GM12892 (cell line): Measurements from ENCODE around the gene HTT.
"Not testable (repeated sequence)": the region's sequence is repeated elsewhere in the genome, so short reads cannot be mapped to it uniquely, and the experiment has no call there.

Experiments
- DNase-seq: peaks from one replicate; pipeline ENCODE4 v3.0.0; 2011; ENCODE audit not compliant: insufficient read length
- FAIRE-seq: peaks from 2 replicates; lab custom pipeline; 2011; peaks lifted over from hg19 to GRCh38; lab: Jason Lieb, UNC
- POLR2A ChIP-seq: IDR thresholded peaks from 2 replicates; pipeline ENCODE4 v1.6.1; 2011; ENCODE audit warnings: low read depth, low read length, control low read depth
- POLR2AphosphoS5 ChIP-seq: IDR thresholded peaks from 2 replicates; pipeline ENCODE4 v1.6.1; 2011; ENCODE audit warnings: low read depth, low read length, control low read depth
- TAF1 ChIP-seq: IDR thresholded peaks from 2 replicates; pipeline ENCODE4 v1.6.1; 2011; ENCODE audit warnings: low read depth, mild to moderate bottlenecking, control low read depth, low read length, borderline replicate concordance

Gene HTT

DNA sequence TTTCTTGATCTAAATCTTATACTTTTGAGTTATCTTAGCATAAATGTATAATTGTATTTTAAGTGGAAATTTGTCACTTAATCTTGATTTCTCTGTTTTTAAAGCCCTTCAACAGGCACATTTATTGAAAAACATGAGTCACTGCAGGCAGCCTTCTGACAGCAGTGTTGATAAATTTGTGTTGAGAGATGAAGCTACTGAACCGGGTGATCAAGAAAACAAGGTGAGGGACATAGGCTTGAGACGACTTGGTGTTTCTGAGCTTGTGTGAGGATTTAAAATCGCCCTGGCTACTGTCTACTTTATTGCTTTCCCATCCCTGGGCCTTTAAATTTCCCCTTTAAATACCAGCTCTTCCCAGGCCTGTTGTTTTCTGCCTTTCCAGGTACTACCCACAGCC lies 55.7 kb downstream of the HTT start:
- TF ChIP-seq POLR2AphosphoS5 (no peak), TAF1 (no peak), POLR2A (no peak)
- DNase-seq, result no peak
- no peak for FAIRE-seq

GRCh38 chr4:3130826-3131225 lies 56.3 kb downstream of the HTT start:
- FAIRE-seq, result no peak
- TF ChIP-seq POLR2A (no peak), TAF1 (no peak), POLR2AphosphoS5 (no peak)
- no peak for DNase-seq

- DNase-seq (no peak), FAIRE-seq (no peak)
- no peak for TF ChIP-seq TAF1
- TF ChIP-seq POLR2A, result no peak
- no peak for TF ChIP-seq POLR2AphosphoS5
Observed at GRCh38 chr4:3134201-3134600, 59.7 kb downstream of the HTT start.

GRCh38 chr4:3135155-3136011 lies 60.9 kb downstream of the HTT start:
- DNase-seq (no peak), FAIRE-seq (no peak)
- no peak for TF ChIP-seq POLR2AphosphoS5
- no peak for TF ChIP-seq TAF1
- TF ChIP-seq POLR2A, result no peak

DNA sequence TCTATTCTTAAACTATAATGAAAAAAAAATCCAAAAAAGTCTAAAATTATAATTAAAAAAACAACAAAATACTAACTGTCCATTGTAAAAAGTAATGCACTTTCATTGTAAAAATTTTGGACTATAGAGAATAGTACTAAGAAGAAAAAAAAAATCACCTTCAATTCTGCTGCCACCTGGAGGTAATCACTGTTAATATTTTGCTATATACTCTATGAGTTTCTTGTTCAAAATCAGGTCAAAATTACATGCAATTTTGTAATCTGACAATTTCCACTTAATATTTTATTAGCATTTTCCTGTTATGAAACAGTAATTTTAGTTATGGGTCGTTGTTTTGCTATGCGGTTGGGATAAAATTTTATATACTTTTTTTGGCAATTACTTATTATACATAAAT lies 62.0 kb downstream of the HTT start:
- DNase-seq (no peak), FAIRE-seq (no peak)
- TF ChIP-seq POLR2AphosphoS5, result no peak
- no peak for TF ChIP-seq POLR2A

DNA sequence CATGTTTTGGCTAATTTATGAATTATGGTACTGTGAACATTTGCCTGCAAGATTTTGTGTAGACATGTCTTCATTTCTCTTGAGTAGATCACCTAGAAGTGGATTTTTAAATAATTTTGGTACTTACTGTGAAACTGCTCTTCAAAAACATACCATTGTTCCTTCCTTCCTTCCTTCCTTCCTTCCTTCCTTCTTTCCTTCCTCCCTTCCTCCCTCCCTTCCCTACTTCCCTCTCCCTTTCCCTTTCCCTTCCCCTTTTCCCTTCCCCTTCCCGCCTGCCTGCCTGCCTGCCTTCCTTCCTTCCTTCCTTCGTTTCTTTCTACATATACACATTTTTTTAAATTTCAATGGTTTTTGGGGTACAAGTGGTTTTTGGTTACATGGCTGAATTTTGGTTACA lies 63.4 kb downstream of the HTT start:
- FAIRE-seq (no peak), DNase-seq (no peak)
- no peak for TF ChIP-seq POLR2AphosphoS5
- no peak for TF ChIP-seq POLR2A
- TF ChIP-seq TAF1, result no peak

DNA sequence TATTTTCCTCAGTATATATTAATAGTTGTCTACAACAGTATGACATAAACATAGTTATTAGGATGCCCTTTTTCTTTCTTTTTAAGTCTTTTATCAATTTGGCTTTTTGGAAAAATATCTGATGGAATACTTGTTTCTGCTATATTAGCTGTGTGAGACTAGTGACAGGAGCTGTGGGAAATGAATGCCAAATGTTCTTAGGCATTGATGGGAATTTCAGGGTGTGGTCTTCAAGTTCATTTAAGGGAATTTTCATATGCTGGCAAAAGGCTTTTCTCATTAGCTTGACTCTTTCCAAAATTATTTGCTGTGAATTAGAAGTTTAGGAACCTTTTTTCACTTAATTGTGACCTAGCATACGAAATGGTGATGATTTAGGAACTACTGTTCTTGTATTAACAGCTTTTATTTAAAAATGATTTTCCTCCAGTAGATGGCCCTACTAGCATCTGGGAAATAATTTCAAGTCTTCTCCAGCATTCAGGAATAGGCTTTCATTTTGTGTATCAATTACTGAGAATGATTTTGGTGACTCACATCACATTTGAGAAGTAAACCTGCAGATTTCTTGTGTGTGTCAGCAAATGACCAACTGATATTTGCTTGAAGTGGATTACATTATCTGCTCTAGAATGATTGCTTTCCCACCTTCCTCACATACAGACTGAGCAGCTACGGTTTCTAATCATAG lies 70.9 kb downstream of the HTT start:
- no peak for FAIRE-seq
- no peak for DNase-seq

DNA sequence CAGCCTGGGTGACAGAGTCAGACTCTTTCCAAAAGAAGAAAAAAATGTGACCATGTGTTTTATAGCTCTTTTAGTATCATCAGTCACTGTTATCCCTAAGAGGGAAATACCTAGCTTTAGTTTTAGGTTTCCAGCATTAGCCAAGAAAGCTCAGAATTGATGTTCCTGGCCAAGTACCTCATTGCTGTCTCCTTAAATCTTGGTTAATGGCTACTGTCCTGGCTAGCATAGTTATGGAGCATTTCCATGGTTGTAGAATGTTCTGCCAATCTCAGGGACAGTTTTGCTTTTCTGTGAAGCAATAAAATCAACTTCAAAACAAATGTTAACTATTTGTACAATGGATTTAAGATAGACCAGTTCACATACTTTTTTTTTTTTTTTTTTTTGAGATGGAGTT lies 74.4 kb downstream of the HTT start:
- DNase-seq (no peak), FAIRE-seq (no peak)
- TF ChIP-seq POLR2A (no peak), TAF1 (no peak), POLR2AphosphoS5 (no peak)

More for the DNA sequence above, 70.9 kb downstream of the HTT start:
- no peak for TF ChIP-seq TAF1
- no peak for TF ChIP-seq POLR2A
- TF ChIP-seq POLR2AphosphoS5, result no peak

DNA sequence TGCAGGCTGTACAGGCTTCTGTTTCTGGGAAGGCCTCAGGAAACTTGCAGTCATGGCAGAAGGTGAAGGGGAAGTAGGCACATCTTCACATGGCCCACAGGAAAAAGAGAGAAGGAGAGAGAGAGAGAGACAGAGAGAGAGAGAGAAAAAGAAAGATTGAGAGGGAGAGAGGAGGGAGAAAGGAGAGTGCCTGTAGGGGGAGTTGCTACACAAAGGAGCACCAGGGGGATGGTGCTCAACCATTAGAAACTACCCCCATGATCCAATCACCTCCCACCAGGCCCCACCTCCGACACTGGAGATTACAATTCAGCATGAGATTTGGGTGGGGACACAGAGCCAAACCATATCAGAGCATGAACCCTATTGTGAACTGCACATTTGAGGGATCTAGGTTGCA lies 76.8 kb downstream of the HTT start:
- FAIRE-seq, DNase-seq: not testable (repeated sequence)

DNA sequence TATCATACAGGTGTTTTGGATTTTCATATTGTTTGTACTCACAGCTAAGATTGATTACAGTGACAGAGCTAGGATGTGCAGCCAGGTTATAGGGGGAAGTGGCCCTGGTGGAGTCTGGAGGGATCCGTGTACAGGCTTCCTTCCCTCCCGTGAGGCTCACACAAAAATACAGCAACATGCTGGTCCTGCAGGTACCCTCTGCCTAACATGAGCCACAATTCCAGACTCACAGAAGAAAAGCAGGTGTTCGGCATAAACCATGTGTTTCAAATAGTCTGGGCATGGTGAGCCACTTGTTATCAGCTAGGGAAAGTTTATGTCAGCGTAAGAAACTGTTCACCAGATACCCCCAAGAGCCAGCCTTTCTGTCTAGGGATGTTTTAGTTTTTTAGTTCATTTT lies 82.9 kb downstream of the HTT start:
- FAIRE-seq (no peak), DNase-seq (no peak)
- TF ChIP-seq TAF1 (no peak), POLR2AphosphoS5 (no peak), POLR2A (no peak)

GRCh38 chr4:3158841-3159240 lies 84.4 kb downstream of the HTT start:
- DNase-seq (no peak), FAIRE-seq (no peak)
- TF ChIP-seq POLR2A (no peak), TAF1 (no peak), POLR2AphosphoS5 (no peak)

GRCh38 chr4:3160438-3160837 lies 86.0 kb downstream of the HTT start:
- DNase-seq, result no peak
- TF ChIP-seq TAF1 (no peak), POLR2AphosphoS5 (no peak)

DNA sequence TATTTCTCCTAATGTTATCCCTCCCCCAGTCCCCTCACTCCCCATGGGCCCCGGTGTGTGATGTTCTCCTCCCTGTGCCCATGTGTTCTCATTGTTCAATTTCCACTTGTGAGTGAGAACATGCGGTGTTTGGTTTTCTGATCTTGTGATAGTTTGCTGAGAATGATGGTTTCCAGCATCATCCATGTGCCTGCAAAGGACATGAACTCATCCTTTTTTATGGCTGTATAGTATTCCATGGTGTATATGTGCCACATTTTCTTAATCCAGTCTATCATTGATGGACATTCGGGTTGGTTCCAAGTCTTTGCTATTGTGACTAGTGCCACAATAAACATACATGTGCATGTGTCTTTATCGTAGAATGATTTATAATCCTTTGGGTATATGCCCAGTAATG lies 86.6 kb downstream of the HTT start:
- FAIRE-seq, result not testable (repeated sequence)

More at GRCh38 chr4:3160438-3160837, 86.0 kb downstream of the HTT start:
- FAIRE-seq, result no peak

DNA sequence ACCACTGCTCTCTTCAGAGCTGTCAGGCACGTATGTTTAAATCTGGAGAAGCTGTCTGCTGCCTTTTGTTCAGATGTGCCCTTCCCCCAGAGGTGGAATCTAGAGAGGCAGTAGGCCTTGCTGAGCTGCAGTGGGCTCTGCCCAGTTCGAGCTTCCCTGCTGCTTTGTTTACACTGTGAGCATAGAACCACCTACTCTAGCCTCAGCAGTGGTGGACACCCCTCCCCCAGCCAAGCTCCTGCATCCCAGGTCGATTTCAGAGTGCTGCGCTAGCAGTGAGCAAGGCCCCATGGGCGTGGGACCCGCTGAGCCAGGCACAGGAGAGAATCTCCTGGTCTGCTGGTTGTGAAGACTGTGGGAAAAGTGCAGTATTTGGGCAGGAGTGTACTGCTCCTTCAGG lies 92.0 kb downstream of the HTT start:
- DNase-seq, FAIRE-seq: not testable (repeated sequence)

More for the DNA sequence above, 86.6 kb downstream of the HTT start:
- not testable (repeated sequence) for DNase-seq
